ENCODE data around the gene DNAJB9. TPM values are rescaled to one million over a fixed set of nuclear protein-coding genes. Genes with fewer than 3 reads are reported as not detected.

The DNAJB9 gene
- total RNA-seq, 1 donor from 2014 or later, result 18.6 TPM

DNA sequence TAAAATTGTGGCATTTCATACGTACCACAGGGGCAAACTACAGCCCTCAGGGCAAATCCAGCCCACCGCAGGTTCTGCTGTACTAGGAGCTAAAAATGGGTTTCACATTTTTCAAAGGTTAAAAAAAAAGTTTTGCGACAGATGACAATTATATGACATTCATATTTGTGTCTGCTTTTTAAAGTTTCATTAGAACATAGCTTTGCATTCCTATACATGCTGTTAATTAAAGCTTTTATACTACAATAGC lies 43.0 kb upstream of the DNAJB9 start:
- H3K27ac Mint-ChIP-seq (ENCODE audit: unreplicated experiment), result peak overlapping the region; percentile 93
- H3K27me3 Mint-ChIP-seq (ENCODE audit: unreplicated experiment), result peaks cover 10% of the 10 kb centered on the region
- H3K4me1 Mint-ChIP-seq (ENCODE audit: unreplicated experiment), result peaks cover 42% of the 10 kb centered on the region
- H3K36me3 Mint-ChIP-seq (ENCODE audit: low read depth, unreplicated experiment), result peaks cover 9% of the 10 kb centered on the region
- no peak for DNase-seq (ENCODE audit: low spot score)
- H3K4me3 Mint-ChIP-seq (ENCODE audit: unreplicated experiment), result peak overlapping the region; percentile 95
- no peaks in the 10 kb centered on the region for H3K9me3 Mint-ChIP-seq (ENCODE audit: unreplicated experiment)
- TF ChIP-seq, protein P1, sequence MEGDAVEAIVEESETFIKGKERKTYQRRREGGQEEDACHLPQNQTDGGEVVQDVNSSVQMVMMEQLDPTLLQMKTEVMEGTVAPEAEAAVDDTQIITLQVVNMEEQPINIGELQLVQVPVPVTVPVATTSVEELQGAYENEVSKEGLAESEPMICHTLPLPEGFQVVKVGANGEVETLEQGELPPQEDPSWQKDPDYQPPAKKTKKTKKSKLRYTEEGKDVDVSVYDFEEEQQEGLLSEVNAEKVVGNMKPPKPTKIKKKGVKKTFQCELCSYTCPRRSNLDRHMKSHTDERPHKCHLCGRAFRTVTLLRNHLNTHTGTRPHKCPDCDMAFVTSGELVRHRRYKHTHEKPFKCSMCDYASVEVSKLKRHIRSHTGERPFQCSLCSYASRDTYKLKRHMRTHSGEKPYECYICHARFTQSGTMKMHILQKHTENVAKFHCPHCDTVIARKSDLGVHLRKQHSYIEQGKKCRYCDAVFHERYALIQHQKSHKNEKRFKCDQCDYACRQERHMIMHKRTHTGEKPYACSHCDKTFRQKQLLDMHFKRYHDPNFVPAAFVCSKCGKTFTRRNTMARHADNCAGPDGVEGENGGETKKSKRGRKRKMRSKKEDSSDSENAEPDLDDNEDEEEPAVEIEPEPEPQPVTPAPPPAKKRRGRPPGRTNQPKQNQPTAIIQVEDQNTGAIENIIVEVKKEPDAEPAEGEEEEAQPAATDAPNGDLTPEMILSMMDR (IDR thresholded peaks at IDR 0.05; ENCODE audit: unreplicated experiment), result no peak

DNA sequence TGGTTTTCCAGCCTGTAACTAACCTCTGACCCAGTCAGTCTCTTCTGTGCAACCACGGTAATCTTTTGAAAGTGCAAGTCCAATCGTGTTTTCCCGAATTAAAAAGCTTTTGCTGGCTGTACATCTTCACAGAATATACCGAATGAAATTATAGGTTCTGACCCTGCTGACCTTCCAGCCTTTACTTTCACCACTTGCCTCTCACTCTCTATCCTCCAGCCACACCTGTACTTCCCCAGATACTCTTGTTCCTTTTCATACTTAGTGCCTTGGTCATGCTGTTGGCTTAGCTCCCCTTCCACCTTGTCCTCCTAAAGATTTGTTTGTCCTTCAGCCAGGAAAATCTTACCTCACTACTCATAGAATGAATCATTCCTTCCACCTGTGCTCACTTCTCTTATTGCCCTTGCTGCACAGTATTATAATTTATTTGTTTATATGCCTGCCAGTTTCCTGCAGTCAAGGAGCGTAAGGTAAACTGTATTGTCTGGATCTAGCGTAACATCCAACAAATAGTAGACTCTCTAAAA lies 41.4 kb upstream of the DNAJB9 start:
- Mint-ChIP-seq H3K36me3 (ENCODE audit: low read depth, unreplicated experiment) (peaks cover 9% of the 10 kb centered on the region), H3K27me3 (ENCODE audit: unreplicated experiment) (peaks cover 10% of the 10 kb centered on the region), H3K27ac (ENCODE audit: unreplicated experiment) (peak overlapping the region; percentile 58), H3K4me3 (ENCODE audit: unreplicated experiment) (no peak overlapping the region), H3K9me3 (ENCODE audit: unreplicated experiment) (no peaks in the 10 kb centered on the region), H3K4me1 (ENCODE audit: unreplicated experiment) (peaks cover 33% of the 10 kb centered on the region)
- TF ChIP-seq, protein P1 (IDR thresholded peaks at IDR 0.05; ENCODE audit: unreplicated experiment), result no peak
- DNase-seq (ENCODE audit: low spot score), result no peak

DNA sequence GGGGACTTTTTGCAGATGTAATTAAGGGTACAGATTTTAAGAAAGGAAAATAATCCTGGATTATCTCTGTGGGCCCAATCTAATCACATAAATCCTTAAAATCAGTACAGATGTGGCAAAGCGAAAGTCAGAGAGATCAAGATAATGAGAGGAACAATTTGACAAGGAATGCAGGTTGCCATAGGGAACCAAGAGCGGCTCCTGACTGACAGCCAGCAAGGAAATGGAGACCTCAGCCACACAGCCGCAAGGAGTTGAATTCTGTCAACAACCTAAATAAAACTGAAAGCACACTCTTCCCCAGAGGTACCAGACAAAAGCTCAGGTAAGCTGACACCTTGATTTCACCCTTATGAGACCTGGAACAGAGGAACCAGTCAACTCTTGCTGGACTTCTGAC lies 40.3 kb upstream of the DNAJB9 start:
- Mint-ChIP-seq H3K36me3 (ENCODE audit: low read depth, unreplicated experiment) (peaks cover 4% of the 10 kb centered on the region), H3K27me3 (ENCODE audit: unreplicated experiment) (peaks cover 8% of the 10 kb centered on the region), H3K4me3 (ENCODE audit: unreplicated experiment) (no peak overlapping the region), H3K4me1 (ENCODE audit: unreplicated experiment) (peaks cover 24% of the 10 kb centered on the region), H3K27ac (ENCODE audit: unreplicated experiment) (no peak overlapping the region), H3K9me3 (ENCODE audit: unreplicated experiment) (no peaks in the 10 kb centered on the region)
- TF ChIP-seq, protein P1 (IDR thresholded peaks at IDR 0.05; ENCODE audit: unreplicated experiment), result no peak
- no peak for DNase-seq (ENCODE audit: low spot score)

DNA sequence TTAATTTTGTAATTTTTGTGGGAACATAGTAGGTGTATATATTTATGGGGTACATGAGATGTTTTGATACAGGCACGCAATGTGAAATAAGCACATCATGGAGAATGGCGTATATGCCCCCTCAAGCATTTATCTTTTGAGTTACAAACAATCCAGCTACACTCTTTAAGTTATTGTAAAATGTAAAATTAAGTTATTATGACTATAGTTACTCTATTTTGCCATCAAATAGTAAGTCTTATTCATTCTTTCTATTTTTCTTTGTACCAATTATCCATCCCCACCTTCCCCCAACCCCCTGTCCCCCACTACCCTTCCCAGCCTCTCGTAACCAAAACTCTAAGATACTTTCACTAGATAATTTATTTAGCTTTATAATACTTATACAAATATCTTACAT lies 36.0 kb upstream of the DNAJB9 start:
- Mint-ChIP-seq H3K9me3 (ENCODE audit: unreplicated experiment) (no peaks in the 10 kb centered on the region), H3K36me3 (ENCODE audit: low read depth, unreplicated experiment) (no peaks in the 10 kb centered on the region)

DNA sequence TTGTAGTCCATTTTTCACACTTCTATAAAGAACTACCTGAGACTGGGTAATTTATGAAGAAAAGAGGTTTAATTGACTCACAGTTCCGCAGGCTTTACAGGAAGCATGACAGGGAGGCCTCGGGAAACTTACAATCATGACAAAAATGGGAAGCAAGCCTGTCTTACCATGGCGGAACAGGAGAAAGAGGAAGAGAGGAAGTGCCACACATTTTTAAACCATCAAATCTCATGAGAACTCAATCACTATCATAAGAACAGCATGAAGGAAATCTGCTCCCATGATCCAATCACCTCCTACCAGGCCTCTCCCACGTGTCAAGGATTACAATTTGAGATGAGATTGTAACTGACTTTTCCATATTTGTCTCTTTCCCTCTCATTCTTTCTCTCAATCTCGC lies 34.4 kb upstream of the DNAJB9 start:
- DNase-seq (ENCODE audit: low spot score), result no peak
- Mint-ChIP-seq H3K27me3 (ENCODE audit: unreplicated experiment) (no peaks in the 10 kb centered on the region), H3K9me3 (ENCODE audit: unreplicated experiment) (no peaks in the 10 kb centered on the region), H3K36me3 (ENCODE audit: low read depth, unreplicated experiment) (no peaks in the 10 kb centered on the region), H3K4me1 (ENCODE audit: unreplicated experiment) (no peaks in the 10 kb centered on the region), H3K27ac (ENCODE audit: unreplicated experiment) (no peak overlapping the region), H3K4me3 (ENCODE audit: unreplicated experiment) (no peak overlapping the region)
- TF ChIP-seq, protein P1 (IDR thresholded peaks at IDR 0.05; ENCODE audit: unreplicated experiment), result no peak

More for the DNA sequence above, 36.0 kb upstream of the DNAJB9 start:
- no peak for DNase-seq (ENCODE audit: low spot score)
- no peak overlapping the region for H3K27ac Mint-ChIP-seq (ENCODE audit: unreplicated experiment)
- TF ChIP-seq, protein P1 (IDR thresholded peaks at IDR 0.05; ENCODE audit: unreplicated experiment), result no peak
- H3K27me3 Mint-ChIP-seq (ENCODE audit: unreplicated experiment), result no peaks in the 10 kb centered on the region
- no peak overlapping the region for H3K4me3 Mint-ChIP-seq (ENCODE audit: unreplicated experiment)
- H3K4me1 Mint-ChIP-seq (ENCODE audit: unreplicated experiment), result peaks cover 5% of the 10 kb centered on the region

Measured in endothelial cell (in vitro differentiated cells).